Activated CD4-positive, alpha-beta T cell treated with anti-CD3 and anti-CD28 coated beads, Interleukin-2, amount 50 U/mL, for 4 hours (primary cell): ENCODE data around the gene TPMT.

Experiments
- DNase-seq, 2 experiments: peaks; one replicate each; pipeline ENCODE4 v3.0.0-alpha.2; 2020

The TPMT gene

GRCh38 chr6:18107061-18107460 lies 47.8 kb downstream of the TPMT start:
- DNase-seq, result no peak

GRCh38 chr6:18102783-18103509 lies 51.9 kb downstream of the TPMT start:
- DNase-seq, result no peak

GRCh38 chr6:18101873-18102272 lies 53.0 kb downstream of the TPMT start:
- no peak for DNase-seq

GRCh38 chr6:18101271-18101670 lies 53.6 kb downstream of the TPMT start:
- no peak for DNase-seq

- no peak for DNase-seq
Observed at GRCh38 chr6:18100296-18100695, 54.6 kb downstream of the TPMT start.

GRCh38 chr6:18099511-18099910 lies 55.4 kb downstream of the TPMT start:
- DNase-seq, result no peak

- no peak for DNase-seq
Observed at GRCh38 chr6:18096423-18096822, 58.5 kb downstream of the TPMT start.

GRCh38 chr6:18091382-18091781 lies 63.5 kb downstream of the TPMT start:
- DNase-seq, result no peak

- no peak for DNase-seq
Observed at GRCh38 chr6:18090349-18090786, 64.5 kb downstream of the TPMT start.

GRCh38 chr6:18088419-18089296 lies 66.2 kb downstream of the TPMT start:
- DNase-seq, result no peak

GRCh38 chr6:18087396-18088165 lies 67.3 kb downstream of the TPMT start:
- DNase-seq, result no peak

- DNase-seq, result no peak
Observed at GRCh38 chr6:18081025-18081668, 73.7 kb downstream of the TPMT start.

- no peak for DNase-seq
Observed at GRCh38 chr6:18080544-18080943, 74.3 kb downstream of the TPMT start.

GRCh38 chr6:18078866-18079265 lies 76.0 kb downstream of the TPMT start:
- no peak for DNase-seq
